HG03354 (cell line): ENCODE measurements around the gene RBM6.
"Not testable (repeated sequence)": the region's sequence is repeated elsewhere in the genome, so short reads cannot be mapped to it uniquely, and the experiment has no call there.

Experiments
- ATAC-seq: cut with Tn5 transposase; IDR thresholded peaks from one replicate; pipeline ENCODE4 v1.9.1; 2021; ENCODE audit warnings: mild to moderate bottlenecking; ENCODE audit not compliant: unreplicated experiment, poor library complexity, severe bottlenecking

Gene RBM6

GRCh38 chr3:49939858-49940666, at the start of gene RBM6:
Gene RBM6 (plus strand): TSS chr3:49940150. CDS start chr3:49962642, 22,492 bp downstream.
- peak; percentile 94 for ATAC-seq

GRCh38 chr3:49895791-49896190, 44.2 kb upstream of the RBM6 start:
- ATAC-seq: no peak

GRCh38 chr3:49896345-49896744, 43.6 kb upstream of the RBM6 start:
- ATAC-seq: no peak

- no peak for ATAC-seq
Observed at GRCh38 chr3:49898991-49899390, 41.0 kb upstream of the RBM6 start.

GRCh38 chr3:49899815-49900214, 40.1 kb upstream of the RBM6 start:
- ATAC-seq: no peak

- ATAC-seq: no peak
Observed at GRCh38 chr3:49900491-49901153, 39.3 kb upstream of the RBM6 start.

- no peak for ATAC-seq
Observed at GRCh38 chr3:49901366-49902339, 38.3 kb upstream of the RBM6 start.

GRCh38 chr3:49902511-49903345, 37.2 kb upstream of the RBM6 start:
- ATAC-seq: no peak

- ATAC-seq: peak; percentile 86
Observed at GRCh38 chr3:49903451-49904424, 36.2 kb upstream of the RBM6 start, which contains the start of gene MST1R. Gene MST1R (minus strand): TSS chr3:49903873. CDS start chr3:49903609, 264 bp downstream.

- ATAC-seq: not testable (repeated sequence)
Observed at GRCh38 chr3:49904448-49904847, 35.5 kb upstream of the RBM6 start.

- ATAC-seq: no peak
Observed at GRCh38 chr3:49906073-49906743, 33.7 kb upstream of the RBM6 start.

GRCh38 chr3:49908373-49909199, 31.4 kb upstream of the RBM6 start:
- no peak for ATAC-seq

- ATAC-seq: no peak
Observed at GRCh38 chr3:49910409-49911123, 29.4 kb upstream of the RBM6 start.

- no peak for ATAC-seq
Observed at GRCh38 chr3:49911124-49911420, 28.9 kb upstream of the RBM6 start.

- ATAC-seq: no peak
Observed at GRCh38 chr3:49911611-49912010, 28.3 kb upstream of the RBM6 start.

- no peak for ATAC-seq
Observed at GRCh38 chr3:49912881-49913281, 27.1 kb upstream of the RBM6 start.
